SK-N-SH treated with all-trans-retinoic acid at 6 μM for 48 hours (cell line): Measurements from ENCODE around the gene DDX3X.

Source experiments
- OSR1 ChIP-seq: fragments of 250-450 bp; sonication (Bioruptor Pico); IDR thresholded peaks from 2 replicates; pipeline ENCODE4 v1.8.0; 2022; ENCODE audit warnings: moderate library complexity, mild to moderate bottlenecking, inconsistent platforms
- TF ChIP-seq, protein P1 (sequence below): fragments of 250-450 bp; sonication (Bioruptor Pico); IDR thresholded peaks from 2 replicates; pipeline ENCODE4 v1.5.1; 2020; ENCODE audit warnings: low read depth, mild to moderate bottlenecking, moderate library complexity

DNA sequence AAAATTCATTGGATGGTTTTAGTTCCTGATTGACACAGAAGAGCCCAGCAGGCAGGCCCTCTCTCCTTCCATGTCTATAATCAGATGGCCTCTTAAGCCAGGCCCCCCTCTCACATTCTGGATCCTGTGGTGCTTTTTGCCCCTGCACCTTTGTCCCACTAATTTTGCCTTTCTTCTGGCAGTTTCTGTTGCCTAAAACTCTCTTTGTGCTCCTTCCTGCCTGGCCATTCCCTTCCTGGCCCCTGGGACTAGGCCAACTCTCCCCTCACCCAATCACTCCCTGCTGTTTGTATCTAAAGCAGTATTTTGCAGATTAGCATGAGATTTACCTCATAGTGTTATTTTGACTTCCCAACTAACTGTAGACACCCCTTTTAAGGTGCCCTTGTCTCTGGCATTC, 42.7 kb upstream of the DDX3X start:
- TF ChIP-seq OSR1 (CRISPR knock-in tag) = no peak
- TF ChIP-seq, protein P1, sequence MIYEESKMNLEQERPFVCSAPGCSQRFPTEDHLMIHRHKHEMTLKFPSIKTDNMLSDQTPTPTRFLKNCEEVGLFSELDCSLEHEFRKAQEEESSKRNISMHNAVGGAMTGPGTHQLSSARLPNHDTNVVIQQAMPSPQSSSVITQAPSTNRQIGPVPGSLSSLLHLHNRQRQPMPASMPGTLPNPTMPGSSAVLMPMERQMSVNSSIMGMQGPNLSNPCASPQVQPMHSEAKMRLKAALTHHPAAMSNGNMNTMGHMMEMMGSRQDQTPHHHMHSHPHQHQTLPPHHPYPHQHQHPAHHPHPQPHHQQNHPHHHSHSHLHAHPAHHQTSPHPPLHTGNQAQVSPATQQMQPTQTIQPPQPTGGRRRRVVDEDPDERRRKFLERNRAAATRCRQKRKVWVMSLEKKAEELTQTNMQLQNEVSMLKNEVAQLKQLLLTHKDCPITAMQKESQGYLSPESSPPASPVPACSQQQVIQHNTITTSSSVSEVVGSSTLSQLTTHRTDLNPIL (CRISPR knock-in tag) = no peak
